PC-3 (cell line): ENCODE data around the gene TSPO. TPM values are rescaled to one million over a fixed set of nuclear protein-coding genes. Genes with fewer than 3 reads are reported as not detected.

Experiments
- ATAC-seq: fragments of 200-7000 bp; cut with Tn5 transposase; 2 replicates; pipeline ENCODE4 v1.9.1; 2020; ENCODE audit warnings: mild to moderate bottlenecking, moderate library complexity
- BruUV-seq: library from RNA; stranded (reverse); fragments of 400-500 nt; replicated peaks from 2 replicates; lab custom pipeline; 2021; lab: Mats Ljungman, UMichigan
- CTCF ChIA-PET: fragments of 300-600 bp; sonication (Branson Sonifier 250); formaldehyde crosslinking; loops from one replicate; lab custom pipeline; 2022; ENCODE audit warnings: antibody characterized with exemption; lab: Charles Lee
- POLR2A ChIA-PET: fragments of 300-600 bp; sonication (Branson Sonifier 250); formaldehyde crosslinking; loops from one replicate; lab custom pipeline; 2022; ENCODE audit warnings: antibody characterized with exemption; ENCODE audit not compliant: unreplicated experiment; lab: Charles Lee
- DNase-seq: peaks from one replicate; pipeline ENCODE4 v3.0.0-alpha.2; 2015
- H2AFZ ChIP-seq: fragments of 300-600 bp; sonication (generic); 2 replicates; pipeline ENCODE4 v1.6.0; 2016; ENCODE audit warnings: antibody characterized with exemption, low read length
- H3F3A ChIP-seq: fragments of 300-600 bp; sonication (generic); one replicate; pipeline ENCODE4 v1.6.0; 2017; ENCODE audit warnings: antibody characterized with exemption, low read length, control low read depth, mild to moderate bottlenecking; ENCODE audit not compliant: unreplicated experiment
- H3K27ac ChIP-seq: fragments of 300-600 bp; sonication (generic); 2 replicates; pipeline ENCODE4 v1.5.1; 2016; ENCODE audit warnings: mild to moderate bottlenecking, low read length
- H3K27me3 ChIP-seq: fragments of 300-600 bp; sonication (generic); 2 replicates; pipeline ENCODE4 v1.6.1; 2016; ENCODE audit warnings: low read length, mixed read lengths
- H3K36me3 ChIP-seq: fragments of 300-600 bp; sonication (generic); 2 replicates; pipeline ENCODE4 v1.6.1; 2016; ENCODE audit warnings: low read depth, mixed run types, low read length, mixed read lengths
- H3K4me1 ChIP-seq: fragments of 300-600 bp; sonication (generic); 2 replicates; pipeline ENCODE4 v1.5.1; 2016; ENCODE audit warnings: low read length; ENCODE audit not compliant: insufficient read depth
- H3K4me2 ChIP-seq: fragments of 300-600 bp; sonication (generic); 2 replicates; pipeline ENCODE4 v1.6.0; 2016; ENCODE audit warnings: low read length
- H3K4me3 ChIP-seq: fragments of 300-600 bp; sonication (generic); 2 replicates; pipeline ENCODE4 v1.5.1; 2016; ENCODE audit warnings: mild to moderate bottlenecking, low read length, mixed read lengths
- H3K79me2 ChIP-seq: fragments of 300-600 bp; sonication (generic); 2 replicates; pipeline ENCODE4 v1.6.1; 2017; ENCODE audit warnings: low read length, mixed read lengths
- H3K9ac ChIP-seq: fragments of 300-600 bp; sonication (generic); 2 replicates; pipeline ENCODE4 v1.6.0; 2016; ENCODE audit warnings: mild to moderate bottlenecking, low read length
- H3K9me2 ChIP-seq: fragments of 300-600 bp; sonication (generic); replicated peaks from 2 replicates; pipeline ENCODE4 v1.6.1; 2016; ENCODE audit warnings: mixed run types, low read length, mixed read lengths
- H3K9me3 ChIP-seq: fragments of 300-600 bp; sonication (generic); 2 replicates; pipeline ENCODE4 v1.6.1; 2016; ENCODE audit warnings: low read length, mixed read lengths
- H4K20me1 ChIP-seq: fragments of 300-600 bp; sonication (generic); 2 replicates; pipeline ENCODE4 v1.6.1; 2016; ENCODE audit warnings: low read length, mixed read lengths
- EZH2 ChIP-seq: fragments of 300-600 bp; sonication (generic); IDR thresholded peaks from one replicate; pipeline ENCODE4 v1.6.1; 2017; ENCODE audit warnings: antibody characterized with exemption, mild to moderate bottlenecking, low read length; ENCODE audit not compliant: unreplicated experiment
- EZH2phosphoT487 ChIP-seq: fragments of 300-600 bp; sonication (generic); IDR thresholded peaks from 2 replicates; pipeline ENCODE4 v1.6.1; 2018; ENCODE audit warnings: mild to moderate bottlenecking, antibody characterized with exemption, low read length, borderline replicate concordance
- intact Hi-C: fragments of 100-400 bp; cut with micrococcal nuclease; formaldehyde crosslinking; loops from 2 replicates; pipeline ENCODE4 v1.9.0; 2023
- total RNA-seq: library from RNA; depleted of rRNA; stranded (reverse); fragments of >200 nt; gene quantifications from 2 replicates; pipeline ENCODE4 v1.2.3, GENCODE V29; 2014
- TF ChIP-seq, protein P1 (sequence below): fragments of 300-600 bp; sonication (generic); conservative IDR thresholded peaks from 2 replicates; pipeline ENCODE4 v1.5.1; 2017; ENCODE audit warnings: antibody characterized with exemption, low read depth, mild to moderate bottlenecking, low read length

The TSPO gene
- total RNA-seq, 1 experiment from 2014 or later: 349 TPM

DNA sequence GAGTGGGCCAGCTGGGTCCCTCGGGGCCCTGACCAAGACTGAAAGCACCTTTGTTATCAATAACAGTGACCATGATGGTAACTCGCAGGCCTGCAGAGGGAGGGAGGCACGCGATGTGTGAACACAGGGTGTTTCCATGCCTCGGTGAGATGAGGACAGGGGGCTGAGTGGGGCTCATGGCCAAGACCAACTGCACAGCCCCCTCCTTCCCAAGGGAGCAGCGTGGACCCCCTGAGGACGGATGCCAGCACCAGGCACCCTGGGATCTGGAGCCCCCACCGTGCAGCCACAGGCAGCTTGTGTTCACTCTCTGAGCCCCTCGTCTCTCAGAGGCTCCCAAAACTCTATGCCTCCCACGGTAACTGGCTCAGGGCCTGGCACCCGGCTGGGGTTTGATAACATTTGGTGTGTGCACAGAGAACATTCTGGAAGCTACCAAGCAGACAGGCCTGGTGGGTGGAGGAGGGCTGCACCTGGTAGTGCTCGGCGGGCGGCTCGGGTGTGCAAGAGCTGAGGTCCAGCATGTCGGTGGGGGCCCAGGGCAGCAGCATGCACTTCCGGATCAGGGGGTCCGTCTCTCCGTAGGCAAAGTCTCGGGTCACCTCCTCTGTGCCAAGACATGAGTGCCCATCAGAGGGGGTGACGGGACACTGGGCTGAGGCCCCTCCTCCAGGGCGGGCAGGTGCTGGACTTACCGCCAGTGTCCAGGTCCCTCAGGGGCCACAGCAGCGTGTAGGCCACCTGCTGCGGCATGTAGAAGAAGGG lies 28.0 kb downstream of the TSPO start:
- ChIA-PET POLR2A (no interaction called here), CTCF (no interaction called here)
- no peaks in the 10 kb centered on the region for H3K9me3 ChIP-seq
- no peak overlapping the region for H3K27ac ChIP-seq
- no TSS peak for BruUV-seq
- H3K4me3 ChIP-seq: no peak overlapping the region
- no peaks in the 10 kb centered on the region for H4K20me1 ChIP-seq
- no peak overlapping the region for H2AFZ ChIP-seq
- no peak overlapping the region for H3K9ac ChIP-seq
- no peaks in the 10 kb centered on the region for H3K27me3 ChIP-seq
- intact Hi-C loops: no loop called here
- H3K9me2 ChIP-seq: no peaks in the 10 kb centered on the region
- peaks cover 16% of the 10 kb centered on the region for H3K79me2 ChIP-seq
- DNase-seq (no peak), ATAC-seq (no peak)
- no peak overlapping the region for H3K4me2 ChIP-seq
- H3K36me3 ChIP-seq: no peaks in the 10 kb centered on the region
- H3K4me1 ChIP-seq: peaks cover 9% of the 10 kb centered on the region
- TF ChIP-seq EZH2phosphoT487: no peak
- TF ChIP-seq EZH2: no peak
- TF ChIP-seq, protein P1, sequence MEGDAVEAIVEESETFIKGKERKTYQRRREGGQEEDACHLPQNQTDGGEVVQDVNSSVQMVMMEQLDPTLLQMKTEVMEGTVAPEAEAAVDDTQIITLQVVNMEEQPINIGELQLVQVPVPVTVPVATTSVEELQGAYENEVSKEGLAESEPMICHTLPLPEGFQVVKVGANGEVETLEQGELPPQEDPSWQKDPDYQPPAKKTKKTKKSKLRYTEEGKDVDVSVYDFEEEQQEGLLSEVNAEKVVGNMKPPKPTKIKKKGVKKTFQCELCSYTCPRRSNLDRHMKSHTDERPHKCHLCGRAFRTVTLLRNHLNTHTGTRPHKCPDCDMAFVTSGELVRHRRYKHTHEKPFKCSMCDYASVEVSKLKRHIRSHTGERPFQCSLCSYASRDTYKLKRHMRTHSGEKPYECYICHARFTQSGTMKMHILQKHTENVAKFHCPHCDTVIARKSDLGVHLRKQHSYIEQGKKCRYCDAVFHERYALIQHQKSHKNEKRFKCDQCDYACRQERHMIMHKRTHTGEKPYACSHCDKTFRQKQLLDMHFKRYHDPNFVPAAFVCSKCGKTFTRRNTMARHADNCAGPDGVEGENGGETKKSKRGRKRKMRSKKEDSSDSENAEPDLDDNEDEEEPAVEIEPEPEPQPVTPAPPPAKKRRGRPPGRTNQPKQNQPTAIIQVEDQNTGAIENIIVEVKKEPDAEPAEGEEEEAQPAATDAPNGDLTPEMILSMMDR: no peak
- H3F3A ChIP-seq: no peaks in the 10 kb centered on the region

GRCh38 chr22:43179911-43180195 lies 28.5 kb downstream of the TSPO start:
- Histone ChIP-seq H3K9me2 (no peaks in the 10 kb centered on the region), H3K79me2 (peaks cover 21% of the 10 kb centered on the region), H3K4me1 (peaks cover 13% of the 10 kb centered on the region), H3K9ac (no peak overlapping the region), H3K27me3 (no peaks in the 10 kb centered on the region), H4K20me1 (no peaks in the 10 kb centered on the region), H3K4me3 (no peak overlapping the region), H3F3A (no peaks in the 10 kb centered on the region), H3K9me3 (no peaks in the 10 kb centered on the region), H2AFZ (no peak overlapping the region), H3K4me2 (no peak overlapping the region), H3K36me3 (no peaks in the 10 kb centered on the region), H3K27ac (no peak overlapping the region)
- BruUV-seq: no TSS peak
- ChIA-PET POLR2A (no interaction called here), CTCF (no interaction called here)
- intact Hi-C loops: no loop called here
- no peak for DNase-seq
- TF ChIP-seq EZH2phosphoT487: no peak
- TF ChIP-seq, protein P1: no peak
- TF ChIP-seq EZH2: no peak
- ATAC-seq: no peak

- no peaks in the 10 kb centered on the region for H3K36me3 ChIP-seq
- peaks cover 28% of the 10 kb centered on the region for H3K79me2 ChIP-seq
- intact Hi-C loops: no loop called here
Observed at GRCh38 chr22:43180670-43181069, 29.3 kb downstream of the TSPO start.

More at GRCh38 chr22:43180670-43181069, 29.3 kb downstream of the TSPO start:
- Histone ChIP-seq H3K4me2 (no peak overlapping the region), H3F3A (no peaks in the 10 kb centered on the region), H3K4me3 (no peak overlapping the region), H4K20me1 (no peaks in the 10 kb centered on the region), H2AFZ (no peak overlapping the region), H3K4me1 (peaks cover 18% of the 10 kb centered on the region), H3K9me3 (no peaks in the 10 kb centered on the region), H3K27ac (no peak overlapping the region), H3K9ac (no peak overlapping the region), H3K27me3 (no peaks in the 10 kb centered on the region), H3K9me2 (no peaks in the 10 kb centered on the region)
- DNase-seq (no peak), ATAC-seq (no peak)
- ChIA-PET POLR2A (no interaction called here), CTCF (no interaction called here)
- TF ChIP-seq, protein P1: no peak
- TF ChIP-seq EZH2phosphoT487: no peak
- no peak for TF ChIP-seq EZH2
- no TSS peak for BruUV-seq
